Suprapubic skin (tissue), 4 donors: Measurements from ENCODE around the gene ZNF300. TPM values are rescaled to one million over a fixed set of nuclear protein-coding genes. Genes with fewer than 3 reads are reported as not detected.
"Not testable (repeated sequence)": the region's sequence is repeated elsewhere in the genome, so short reads cannot be mapped to it uniquely, and the experiment has no call there.

Experiments
- DNase-seq, 2 donors: peaks; one replicate each; pipeline ENCODE4 v3.0.0-alpha.2; 2019; ENCODE audit warnings: low spot score in 2 of 2
- H3K27ac ChIP-seq: fragments of 200-600 bp; sonication (generic); one replicate; pipeline ENCODE4 v1.5.1; 2019
- H3K27me3 ChIP-seq: fragments of 200-600 bp; sonication (generic); one replicate; pipeline ENCODE4 v1.5.1; 2019
- H3K36me3 ChIP-seq: fragments of 200-600 bp; sonication (generic); one replicate; pipeline ENCODE4 v1.5.1; 2019
- H3K4me1 ChIP-seq: fragments of 200-600 bp; sonication (generic); one replicate; pipeline ENCODE4 v1.5.1; 2019
- H3K4me3 ChIP-seq: fragments of 200-600 bp; sonication (generic); one replicate; pipeline ENCODE4 v1.5.1; 2019; ENCODE audit warnings: mild to moderate bottlenecking
- H3K9me3 ChIP-seq: fragments of 200-600 bp; sonication (generic); one replicate; pipeline ENCODE4 v1.5.1; 2019
- CTCF ChIP-seq, 2 donors: fragments of 200-600 bp in 1 of 2; fragments of 450-650 bp in 1 of 2; sonication (generic) in 1 of 2; IDR thresholded peaks; one replicate each; pipeline ENCODE4 v1.5.1; 2016 to 2019; ENCODE audit warnings: antibody characterized with exemption in 2 of 2, mild to moderate bottlenecking in 1 of 2, moderate library complexity in 1 of 2
- EP300 ChIP-seq: sonication (generic); formaldehyde crosslinking; IDR thresholded peaks from one replicate; pipeline ENCODE4 v1.6.1; 2017; ENCODE audit warnings: antibody characterized with exemption
- POLR2A ChIP-seq, 2 donors: fragments of 450-650 bp; IDR thresholded peaks; one replicate each; pipeline ENCODE4 v1.6.1; 2017; ENCODE audit warnings: antibody characterized with exemption in 2 of 2, mild to moderate bottlenecking in 2 of 2, moderate library complexity in 2 of 2
- POLR2AphosphoS5 ChIP-seq, 3 donors: sonication (generic); formaldehyde crosslinking; IDR thresholded peaks; one replicate each; pipeline ENCODE4 v1.6.1; 2017; ENCODE audit warnings: antibody characterized with exemption in 3 of 3
- WGBS: methylation state at CpG from one replicate; pipeline ENCODE4 v1.1.5; 2018; 5-methylcytosine and 5-hydroxymethylcytosine counted together
- total RNA-seq, 4 donors: library from RNA; depleted of rRNA; stranded (reverse); fragments of >200 nt; gene quantifications; one replicate each; pipeline ENCODE4 v1.1.0, GENCODE V29; 2016

Gene ZNF300
- total RNA-seq, 4 donors from 2014 or later: 2.1 to 5.1 (median 3.3) TPM

- Histone ChIP-seq H3K27me3 (no peaks in the 10 kb centered on the region), H3K36me3 (no peaks in the 10 kb centered on the region), H3K4me1 (no peaks in the 10 kb centered on the region), H3K27ac (no peak overlapping the region), H3K9me3 (no peaks in the 10 kb centered on the region), H3K4me3 (no peak overlapping the region)
- no peak for DNase-seq
- TF ChIP-seq POLR2A (IDR thresholded peaks at IDR 0.05) (no peak), POLR2AphosphoS5 (IDR thresholded peaks at IDR 0.05) (no peak), CTCF (IDR thresholded peaks at IDR 0.05) (no peak), EP300 (no peak)
- WGBS: 80% methylated on average over 2 of the region's 2 CpGs
These were observed 51.2 kb downstream of the ZNF300 start for GRCh38 chr5:150853561-150853960.

- DNase-seq: no peak
- no peak overlapping the region for H3K27ac ChIP-seq
- H3K9me3 ChIP-seq: no peaks in the 10 kb centered on the region
- H3K4me1 ChIP-seq: peaks cover 5% of the 10 kb centered on the region
- 67% methylated on average over 3 of the region's 3 CpGs for WGBS
- TF ChIP-seq CTCF (IDR thresholded peaks at IDR 0.05) (no peak), EP300 (no peak), POLR2A (IDR thresholded peaks at IDR 0.05) (no peak), POLR2AphosphoS5 (IDR thresholded peaks at IDR 0.05) (no peak)
- no peaks in the 10 kb centered on the region for H3K36me3 ChIP-seq
- H3K27me3 ChIP-seq: no peaks in the 10 kb centered on the region
- H3K4me3 ChIP-seq: no peak overlapping the region
These were observed 53.7 kb downstream of the ZNF300 start for GRCh38 chr5:150851039-150851438.

- no peak overlapping the region for H3K4me3 ChIP-seq
- DNase-seq: no peak
- 65% methylated on average over 4 of the region's 4 CpGs for WGBS
- peaks cover 5% of the 10 kb centered on the region for H3K4me1 ChIP-seq
- H3K9me3 ChIP-seq: no peaks in the 10 kb centered on the region
- no peak overlapping the region for H3K27ac ChIP-seq
- H3K36me3 ChIP-seq: no peaks in the 10 kb centered on the region
- H3K27me3 ChIP-seq: no peaks in the 10 kb centered on the region
- no peak for TF ChIP-seq EP300
- TF ChIP-seq CTCF (IDR thresholded peaks at IDR 0.05): no peak
- TF ChIP-seq POLR2A (IDR thresholded peaks at IDR 0.05): no peak
- no peak for TF ChIP-seq POLR2AphosphoS5 (IDR thresholded peaks at IDR 0.05)
These were observed 56.5 kb downstream of the ZNF300 start for GRCh38 chr5:150848271-150848670.

- Histone ChIP-seq H3K27ac (no peak overlapping the region), H3K36me3 (no peaks in the 10 kb centered on the region), H3K4me1 (peaks cover 5% of the 10 kb centered on the region), H3K27me3 (no peaks in the 10 kb centered on the region), H3K4me3 (no peak overlapping the region), H3K9me3 (no peaks in the 10 kb centered on the region)
- WGBS: 44% methylated on average over 5 of the region's 5 CpGs
- TF ChIP-seq CTCF (IDR thresholded peaks at IDR 0.05) (no peak), POLR2AphosphoS5 (IDR thresholded peaks at IDR 0.05) (no peak), EP300 (no peak), POLR2A (IDR thresholded peaks at IDR 0.05) (no peak)
- DNase-seq: no peak
These were observed 57.5 kb downstream of the ZNF300 start for GRCh38 chr5:150847334-150847695.

- no peaks in the 10 kb centered on the region for H3K36me3 ChIP-seq
- no peak overlapping the region for H3K4me3 ChIP-seq
- TF ChIP-seq EP300 (no peak), CTCF (IDR thresholded peaks at IDR 0.05) (peak; percentile 54 to 56), POLR2AphosphoS5 (IDR thresholded peaks at IDR 0.05) (no peak)
- no peaks in the 10 kb centered on the region for H3K27me3 ChIP-seq
- H3K9me3 ChIP-seq: no peaks in the 10 kb centered on the region
- no peak overlapping the region for H3K27ac ChIP-seq
- WGBS: 56% methylated on average over 22 of the region's 22 CpGs
- H3K4me1 ChIP-seq: peaks cover 5% of the 10 kb centered on the region
- DNase-seq: no peak
These were observed 58.0 kb downstream of the ZNF300 start for GRCh38 chr5:150846654-150847333.

GRCh38 chr5:150846308-150846653 is 58.5 kb downstream of the ZNF300 start, which contains the start of gene IRGM:
Gene IRGM, plus strand, starts transcription at chr5:150846521. Its CDS starts 1,603 bp downstream, at chr5:150848124.
- H3K27ac ChIP-seq, H3K9me3 ChIP-seq: not testable (repeated sequence)
- 78% methylated on average over 3 of the region's 3 CpGs for WGBS

GRCh38 chr5:150845185-150845859 is 59.5 kb downstream of the ZNF300 start:
- not testable (repeated sequence) for H3K4me3 ChIP-seq, H3K27ac ChIP-seq, H3K36me3 ChIP-seq, DNase-seq, H3K4me1 ChIP-seq, H3K27me3 ChIP-seq, H3K9me3 ChIP-seq
- WGBS: 100% methylated on average over 1 of the region's 32 CpGs

More at GRCh38 chr5:150846308-150846653, 58.5 kb downstream of the ZNF300 start, which contains the start of gene IRGM:
- not testable (repeated sequence) for DNase-seq, H3K36me3 ChIP-seq, H3K4me3 ChIP-seq, H3K4me1 ChIP-seq, H3K27me3 ChIP-seq
